HEK293T (cell line): Measurements from ENCODE around the gene CHST11.

Source experiments
- BHLHE40 ChIP-seq: fragments of 450-650 bp; IDR thresholded peaks from 2 replicates; pipeline ENCODE4 v1.6.1; 2016; ENCODE audit warnings: mild to moderate bottlenecking, moderate library complexity, borderline replicate concordance
- FOXA1 ChIP-seq: fragments of 450-650 bp; IDR thresholded peaks from 2 replicates; pipeline ENCODE4 v1.6.1; 2016; ENCODE audit warnings: mild to moderate bottlenecking
- SP1 ChIP-seq: fragments of 450-650 bp; IDR thresholded peaks from 2 replicates; pipeline ENCODE4 v1.6.1; 2017
- SUZ12 ChIP-seq: fragments of 450-650 bp; IDR thresholded peaks from 2 replicates; pipeline ENCODE4 v1.6.1; 2016; ENCODE audit warnings: mild to moderate bottlenecking

- TF ChIP-seq SP1 = no peak
- no peak for TF ChIP-seq FOXA1
- no peak for TF ChIP-seq SUZ12
- no peak for TF ChIP-seq BHLHE40
These were observed 40.2 kb upstream of the CHST11 start for GRCh38 chr12:104416585-104416984.
